PC-3 (cell line): Measurements from ENCODE around the gene KIR2DL4. TPM values are rescaled to one million over a fixed set of nuclear protein-coding genes. Genes with fewer than 3 reads are reported as not detected.
"Not testable (repeated sequence)": the region's sequence is repeated elsewhere in the genome, so short reads cannot be mapped to it uniquely, and the experiment has no call there.

Source experiments
- ATAC-seq: fragments of 200-7000 bp; cut with Tn5 transposase; 2 replicates; pipeline ENCODE4 v1.9.1; 2020; ENCODE audit warnings: mild to moderate bottlenecking, moderate library complexity
- BruUV-seq: library from RNA; stranded (reverse); fragments of 400-500 nt; replicated peaks from 2 replicates; lab custom pipeline; 2021; lab: Mats Ljungman, UMichigan
- CTCF ChIA-PET: fragments of 300-600 bp; sonication (Branson Sonifier 250); formaldehyde crosslinking; loops from one replicate; lab custom pipeline; 2022; ENCODE audit warnings: antibody characterized with exemption; lab: Charles Lee
- POLR2A ChIA-PET: fragments of 300-600 bp; sonication (Branson Sonifier 250); formaldehyde crosslinking; loops from one replicate; lab custom pipeline; 2022; ENCODE audit warnings: antibody characterized with exemption; ENCODE audit not compliant: unreplicated experiment; lab: Charles Lee
- DNase-seq: peaks from one replicate; pipeline ENCODE4 v3.0.0-alpha.2; 2015
- H2AFZ ChIP-seq: fragments of 300-600 bp; sonication (generic); 2 replicates; pipeline ENCODE4 v1.6.0; 2016; ENCODE audit warnings: antibody characterized with exemption, low read length
- H3F3A ChIP-seq: fragments of 300-600 bp; sonication (generic); one replicate; pipeline ENCODE4 v1.6.0; 2017; ENCODE audit warnings: antibody characterized with exemption, low read length, control low read depth, mild to moderate bottlenecking; ENCODE audit not compliant: unreplicated experiment
- H3K27ac ChIP-seq: fragments of 300-600 bp; sonication (generic); 2 replicates; pipeline ENCODE4 v1.5.1; 2016; ENCODE audit warnings: mild to moderate bottlenecking, low read length
- H3K27me3 ChIP-seq: fragments of 300-600 bp; sonication (generic); 2 replicates; pipeline ENCODE4 v1.6.1; 2016; ENCODE audit warnings: low read length, mixed read lengths
- H3K36me3 ChIP-seq: fragments of 300-600 bp; sonication (generic); 2 replicates; pipeline ENCODE4 v1.6.1; 2016; ENCODE audit warnings: low read depth, mixed run types, low read length, mixed read lengths
- H3K4me1 ChIP-seq: fragments of 300-600 bp; sonication (generic); 2 replicates; pipeline ENCODE4 v1.5.1; 2016; ENCODE audit warnings: low read length; ENCODE audit not compliant: insufficient read depth
- H3K4me2 ChIP-seq: fragments of 300-600 bp; sonication (generic); 2 replicates; pipeline ENCODE4 v1.6.0; 2016; ENCODE audit warnings: low read length
- H3K4me3 ChIP-seq: fragments of 300-600 bp; sonication (generic); 2 replicates; pipeline ENCODE4 v1.5.1; 2016; ENCODE audit warnings: mild to moderate bottlenecking, low read length, mixed read lengths
- H3K79me2 ChIP-seq: fragments of 300-600 bp; sonication (generic); 2 replicates; pipeline ENCODE4 v1.6.1; 2017; ENCODE audit warnings: low read length, mixed read lengths
- H3K9ac ChIP-seq: fragments of 300-600 bp; sonication (generic); 2 replicates; pipeline ENCODE4 v1.6.0; 2016; ENCODE audit warnings: mild to moderate bottlenecking, low read length
- H3K9me2 ChIP-seq: fragments of 300-600 bp; sonication (generic); replicated peaks from 2 replicates; pipeline ENCODE4 v1.6.1; 2016; ENCODE audit warnings: mixed run types, low read length, mixed read lengths
- H3K9me3 ChIP-seq: fragments of 300-600 bp; sonication (generic); 2 replicates; pipeline ENCODE4 v1.6.1; 2016; ENCODE audit warnings: low read length, mixed read lengths
- H4K20me1 ChIP-seq: fragments of 300-600 bp; sonication (generic); 2 replicates; pipeline ENCODE4 v1.6.1; 2016; ENCODE audit warnings: low read length, mixed read lengths
- CTCF ChIP-seq: fragments of 300-600 bp; sonication (generic); conservative IDR thresholded peaks from 2 replicates; pipeline ENCODE4 v1.5.1; 2017; ENCODE audit warnings: antibody characterized with exemption, low read depth, mild to moderate bottlenecking, low read length
- EZH2 ChIP-seq: fragments of 300-600 bp; sonication (generic); IDR thresholded peaks from one replicate; pipeline ENCODE4 v1.6.1; 2017; ENCODE audit warnings: antibody characterized with exemption, mild to moderate bottlenecking, low read length; ENCODE audit not compliant: unreplicated experiment
- EZH2phosphoT487 ChIP-seq: fragments of 300-600 bp; sonication (generic); IDR thresholded peaks from 2 replicates; pipeline ENCODE4 v1.6.1; 2018; ENCODE audit warnings: mild to moderate bottlenecking, antibody characterized with exemption, low read length, borderline replicate concordance
- intact Hi-C: fragments of 100-400 bp; cut with micrococcal nuclease; formaldehyde crosslinking; loops from 2 replicates; pipeline ENCODE4 v1.9.0; 2023
- total RNA-seq: library from RNA; depleted of rRNA; stranded (reverse); fragments of >200 nt; gene quantifications from 2 replicates; pipeline ENCODE4 v1.2.3, GENCODE V29; 2014

KIR2DL4 gene
- total RNA-seq, 1 experiment from 2014 or later: not detected

GRCh38 chr19:54851353-54851752 is 47.9 kb downstream of the KIR2DL4 start:
- POLR2A ChIA-PET: no interaction called here
- TF ChIP-seq EZH2phosphoT487: no peak
- no peak for TF ChIP-seq EZH2
- no peak for TF ChIP-seq CTCF
- Histone ChIP-seq H3K36me3 (no peaks in the 10 kb centered on the region), H3K4me2 (no peak overlapping the region), H3K9me2 (no peaks in the 10 kb centered on the region), H3K27ac (no peak overlapping the region), H2AFZ (no peak overlapping the region), H3K9me3 (no peaks in the 10 kb centered on the region), H4K20me1 (no peaks in the 10 kb centered on the region), H3K79me2 (no peaks in the 10 kb centered on the region), H3K4me3 (no peak overlapping the region), H3F3A (no peaks in the 10 kb centered on the region), H3K9ac (no peak overlapping the region), H3K27me3 (peaks cover 40% of the 10 kb centered on the region), H3K4me1 (no peaks in the 10 kb centered on the region)
- ATAC-seq: no peak
- intact Hi-C loops: no loop called here
- CTCF ChIA-PET: no interaction called here
- BruUV-seq: no TSS peak
- no peak for DNase-seq

GRCh38 chr19:54855241-54855640 is 51.8 kb downstream of the KIR2DL4 start:
- H2AFZ ChIP-seq, H3F3A ChIP-seq, CTCF ChIA-PET, H3K9me2 ChIP-seq, H3K4me2 ChIP-seq, BruUV-seq, intact Hi-C loops, H3K9ac ChIP-seq, ATAC-seq, H3K4me3 ChIP-seq, DNase-seq, H4K20me1 ChIP-seq, H3K79me2 ChIP-seq, H3K9me3 ChIP-seq, H3K4me1 ChIP-seq, H3K27ac ChIP-seq, H3K36me3 ChIP-seq: not testable (repeated sequence)
- POLR2A ChIA-PET: interaction anchor here (0.7 kb wide), 1 partner anchor 444 kb away, joined by 9 read pairs; no protein-coding TSS in a partner anchor
- peaks cover 25% of the 10 kb centered on the region for H3K27me3 ChIP-seq

- DNase-seq, H3K9ac ChIP-seq, ATAC-seq, H3K4me1 ChIP-seq, H3K9me2 ChIP-seq, H3K4me2 ChIP-seq, H2AFZ ChIP-seq, CTCF ChIA-PET, H3K79me2 ChIP-seq, BruUV-seq, H3K4me3 ChIP-seq, POLR2A ChIA-PET, intact Hi-C loops, H3K36me3 ChIP-seq, H3K9me3 ChIP-seq, H4K20me1 ChIP-seq, H3F3A ChIP-seq, H3K27ac ChIP-seq: not testable (repeated sequence)
- peaks cover 25% of the 10 kb centered on the region for H3K27me3 ChIP-seq
These were observed 55.1 kb downstream of the KIR2DL4 start for GRCh38 chr19:54858476-54858875.

- H3K4me2 ChIP-seq, CTCF ChIA-PET, POLR2A ChIA-PET, ATAC-seq, H4K20me1 ChIP-seq, H3K4me1 ChIP-seq, H3K36me3 ChIP-seq, H3K9ac ChIP-seq, H3K27ac ChIP-seq, H3K4me3 ChIP-seq, H3K9me3 ChIP-seq, H3K9me2 ChIP-seq, intact Hi-C loops, BruUV-seq, H2AFZ ChIP-seq, H3K79me2 ChIP-seq, H3F3A ChIP-seq: not testable (repeated sequence)
- peaks cover 23% of the 10 kb centered on the region for H3K27me3 ChIP-seq
- peak; percentile 31 for DNase-seq
These were observed 56.0 kb downstream of the KIR2DL4 start for GRCh38 chr19:54859421-54859820.

GRCh38 chr19:54863459-54863858 is 60.0 kb downstream of the KIR2DL4 start:
- intact Hi-C loops, H3K9me3 ChIP-seq, H3K4me2 ChIP-seq, BruUV-seq, H2AFZ ChIP-seq, DNase-seq, H3K4me1 ChIP-seq, H3K79me2 ChIP-seq, H3K9ac ChIP-seq, CTCF ChIA-PET, ATAC-seq, H3F3A ChIP-seq, H3K4me3 ChIP-seq, POLR2A ChIA-PET, H3K27ac ChIP-seq, H3K36me3 ChIP-seq, H3K9me2 ChIP-seq, H4K20me1 ChIP-seq: not testable (repeated sequence)
- peaks cover 39% of the 10 kb centered on the region for H3K27me3 ChIP-seq
